OCI-LY3 (cell line): Measurements from ENCODE around the gene SSTR5.

ENCODE experiments used
- H2AFZ ChIP-seq: fragments of 200-600, 300-600 bp; shearing (Covaris generic); 2 replicates; pipeline ENCODE4 v1.6.0; 2014; ENCODE audit warnings: antibody characterized with exemption, low read depth, low read length
- H3K27ac ChIP-seq: fragments of 200-600, 300-600 bp; sonication (generic); 2 replicates; pipeline ENCODE4 v1.5.1; 2014; ENCODE audit warnings: mild to moderate bottlenecking, low read length, moderate library complexity, mixed read lengths
- H3K27me3 ChIP-seq: fragments of 200-600, 300-600 bp; sonication (generic); 2 replicates; pipeline ENCODE4 v1.6.1; 2014; ENCODE audit warnings: low read depth, low read length, mixed read lengths
- H3K36me3 ChIP-seq: fragments of 200-600, 300-600 bp; sonication (generic); replicated peaks from 2 replicates; pipeline ENCODE3; 2014; ENCODE audit warnings: low read depth, low read length, mixed read lengths
- H3K4me1 ChIP-seq: fragments of 300-600, 200-600 bp; sonication (generic); 2 replicates; pipeline ENCODE4 v1.6.1; 2014; ENCODE audit warnings: low read length, mixed read lengths
- H3K4me2 ChIP-seq: fragments of 200-600, 300-600 bp; sonication (generic); 2 replicates; pipeline ENCODE4 v1.6.1; 2014; ENCODE audit warnings: low read length, mixed read lengths
- H3K4me3 ChIP-seq: fragments of 300-600, 200-600 bp; sonication (generic); 2 replicates; pipeline ENCODE4 v1.5.1; 2014; ENCODE audit warnings: antibody characterized with exemption, mild to moderate bottlenecking, low read length, moderate library complexity
- H3K79me2 ChIP-seq: fragments of 300-600, 200-600 bp; shearing (Covaris generic); 2 replicates; pipeline ENCODE4 v1.6.1; 2014; ENCODE audit warnings: mild to moderate bottlenecking, low read length, mixed read lengths
- H3K9ac ChIP-seq: fragments of 300-600, 200-600 bp; shearing (Covaris generic); 2 replicates; pipeline ENCODE4 v1.6.0; 2014; ENCODE audit warnings: mild to moderate bottlenecking, low read length, moderate library complexity
- H3K9me3 ChIP-seq: fragments of 200-600, 300-600 bp; shearing (Covaris generic); 2 replicates; pipeline ENCODE4 v1.6.1; 2014; ENCODE audit warnings: low read length, mixed read lengths; ENCODE audit not compliant: insufficient read depth
- H4K20me1 ChIP-seq: fragments of 200-600, 300-600 bp; sonication (generic); 2 replicates; pipeline ENCODE4 v1.6.1; 2016; ENCODE audit warnings: low read length, mixed read lengths; ENCODE audit not compliant: insufficient read depth
- EZH2phosphoT487 ChIP-seq: fragments of 200-600 bp; shearing (Covaris generic); IDR thresholded peaks from 2 replicates; pipeline ENCODE4 v1.6.1; 2018; ENCODE audit warnings: antibody characterized with exemption, mixed run types, low read depth
- TF ChIP-seq, protein P1 (sequence below): fragments of 200-600, 300-600 bp; sonication (generic); IDR thresholded peaks from 2 replicates; pipeline ENCODE4 v1.5.1; 2014; ENCODE audit warnings: antibody characterized with exemption, low read length, low read depth

Gene SSTR5

DNA sequence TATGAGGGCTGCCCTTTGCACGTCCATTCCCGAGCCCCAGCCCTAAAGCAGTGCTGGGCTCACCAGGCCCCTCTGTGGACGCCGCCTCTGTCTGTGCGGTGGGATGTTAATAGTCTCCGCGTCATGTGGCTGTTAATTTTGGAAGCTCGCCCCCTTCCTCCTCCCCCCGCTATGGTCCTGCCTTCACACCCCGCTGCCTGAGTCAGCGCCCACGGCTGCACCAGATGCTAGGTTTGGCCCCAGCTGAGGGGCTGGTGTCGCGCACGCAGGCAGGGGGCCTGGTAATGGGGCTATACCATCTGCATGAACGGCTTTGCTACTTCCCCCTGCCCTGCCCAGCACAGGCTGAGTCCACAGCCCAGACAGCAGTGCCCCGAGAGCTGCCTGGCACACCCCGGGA lies 4.1 kb upstream of the SSTR5 start:
- no peaks in the 10 kb centered on the region for H3K36me3 ChIP-seq
- no peaks in the 10 kb centered on the region for H3K79me2 ChIP-seq
- no peaks in the 10 kb centered on the region for H3K27me3 ChIP-seq
- H3K4me1 ChIP-seq: no peaks in the 10 kb centered on the region
- H3K27ac ChIP-seq: no peak overlapping the region
- H3K9ac ChIP-seq: no peak overlapping the region
- TF ChIP-seq EZH2phosphoT487: no peak
- no peaks in the 10 kb centered on the region for H4K20me1 ChIP-seq
- no peaks in the 10 kb centered on the region for H3K9me3 ChIP-seq
- no peak overlapping the region for H3K4me3 ChIP-seq
- no peak overlapping the region for H2AFZ ChIP-seq
- no peak overlapping the region for H3K4me2 ChIP-seq

GRCh38 chr16:1069154-1069553 lies 3.4 kb upstream of the SSTR5 start:
- Histone ChIP-seq H3K27me3 (no peaks in the 10 kb centered on the region), H3K9me3 (no peaks in the 10 kb centered on the region), H4K20me1 (no peaks in the 10 kb centered on the region), H3K9ac (no peak overlapping the region), H3K4me2 (no peak overlapping the region), H3K27ac (no peak overlapping the region), H2AFZ (no peak overlapping the region), H3K4me1 (no peaks in the 10 kb centered on the region), H3K4me3 (no peak overlapping the region), H3K79me2 (no peaks in the 10 kb centered on the region), H3K36me3 (no peaks in the 10 kb centered on the region)
- TF ChIP-seq, protein P1, sequence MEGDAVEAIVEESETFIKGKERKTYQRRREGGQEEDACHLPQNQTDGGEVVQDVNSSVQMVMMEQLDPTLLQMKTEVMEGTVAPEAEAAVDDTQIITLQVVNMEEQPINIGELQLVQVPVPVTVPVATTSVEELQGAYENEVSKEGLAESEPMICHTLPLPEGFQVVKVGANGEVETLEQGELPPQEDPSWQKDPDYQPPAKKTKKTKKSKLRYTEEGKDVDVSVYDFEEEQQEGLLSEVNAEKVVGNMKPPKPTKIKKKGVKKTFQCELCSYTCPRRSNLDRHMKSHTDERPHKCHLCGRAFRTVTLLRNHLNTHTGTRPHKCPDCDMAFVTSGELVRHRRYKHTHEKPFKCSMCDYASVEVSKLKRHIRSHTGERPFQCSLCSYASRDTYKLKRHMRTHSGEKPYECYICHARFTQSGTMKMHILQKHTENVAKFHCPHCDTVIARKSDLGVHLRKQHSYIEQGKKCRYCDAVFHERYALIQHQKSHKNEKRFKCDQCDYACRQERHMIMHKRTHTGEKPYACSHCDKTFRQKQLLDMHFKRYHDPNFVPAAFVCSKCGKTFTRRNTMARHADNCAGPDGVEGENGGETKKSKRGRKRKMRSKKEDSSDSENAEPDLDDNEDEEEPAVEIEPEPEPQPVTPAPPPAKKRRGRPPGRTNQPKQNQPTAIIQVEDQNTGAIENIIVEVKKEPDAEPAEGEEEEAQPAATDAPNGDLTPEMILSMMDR: no peak
- no peak for TF ChIP-seq EZH2phosphoT487

DNA sequence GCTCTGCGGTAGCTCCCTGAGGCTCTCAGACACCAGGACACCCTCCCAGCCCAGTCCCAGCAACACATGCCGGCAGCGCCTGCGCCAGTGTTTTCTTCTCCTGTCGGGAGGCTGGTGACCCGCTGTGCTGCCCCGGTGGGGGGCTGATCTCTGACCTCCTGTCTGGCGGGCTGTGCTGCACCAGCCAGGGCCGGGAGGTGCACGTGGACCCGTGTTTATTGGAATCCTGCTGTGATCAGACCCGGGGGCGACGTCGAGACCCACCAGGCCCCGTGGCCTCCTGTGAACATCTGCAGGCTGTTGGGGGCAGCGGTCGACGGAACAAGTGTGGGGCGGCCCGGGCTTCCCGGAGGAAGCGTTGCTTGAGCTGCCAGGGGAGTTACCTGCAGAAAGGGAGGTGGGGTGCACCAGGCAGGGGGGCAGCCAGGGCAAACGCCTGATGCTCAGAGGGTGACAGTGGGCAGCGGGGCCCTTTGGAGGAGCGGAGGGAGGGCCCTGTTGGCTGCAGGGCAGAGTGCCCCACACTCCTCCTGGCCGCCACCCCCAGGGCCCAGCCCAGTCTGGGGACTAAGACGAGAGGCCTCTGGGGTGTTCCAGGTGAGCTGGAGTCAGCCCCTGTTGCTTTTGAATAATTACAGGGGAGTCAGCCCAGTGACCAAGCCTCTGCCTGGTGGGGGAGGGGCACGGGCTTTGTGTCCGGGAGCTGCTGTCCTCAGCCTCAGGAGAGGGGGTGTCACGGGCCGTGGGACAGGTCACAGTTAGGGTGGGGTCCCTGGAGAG lies 2.3 kb upstream of the SSTR5 start:
- TF ChIP-seq EZH2phosphoT487: no peak
- TF ChIP-seq, protein P1: no peak
- no peaks in the 10 kb centered on the region for H3K36me3 ChIP-seq
- H3K4me3 ChIP-seq: no peak overlapping the region
- no peaks in the 10 kb centered on the region for H3K4me1 ChIP-seq
- H3K27ac ChIP-seq: no peak overlapping the region
- H4K20me1 ChIP-seq: no peaks in the 10 kb centered on the region
- no peak overlapping the region for H3K4me2 ChIP-seq
- H2AFZ ChIP-seq: no peak overlapping the region
- no peaks in the 10 kb centered on the region for H3K79me2 ChIP-seq
- H3K9me3 ChIP-seq: no peaks in the 10 kb centered on the region
- no peaks in the 10 kb centered on the region for H3K27me3 ChIP-seq
- H3K9ac ChIP-seq: no peak overlapping the region

GRCh38 chr16:1070864-1071408 lies 1.6 kb upstream of the SSTR5 start:
- Histone ChIP-seq H3K4me2 (no peak overlapping the region), H3K4me3 (no peak overlapping the region), H3K79me2 (no peaks in the 10 kb centered on the region), H3K36me3 (no peaks in the 10 kb centered on the region), H3K27ac (no peak overlapping the region), H3K4me1 (no peaks in the 10 kb centered on the region), H2AFZ (no peak overlapping the region), H4K20me1 (no peaks in the 10 kb centered on the region), H3K9ac (no peak overlapping the region), H3K9me3 (no peaks in the 10 kb centered on the region), H3K27me3 (no peaks in the 10 kb centered on the region)
- no peak for TF ChIP-seq EZH2phosphoT487
- TF ChIP-seq, protein P1: no peak
